ACC112 (cell line): ENCODE data around the gene ZNF555.
A peak's percentile ranks its signal among the peaks of the same experiment; 100 is the strongest.
"Not testable (repeated sequence)": the region's sequence is repeated elsewhere in the genome, so short reads cannot be mapped to it uniquely, and the experiment has no call there.

ENCODE experiments used
- H2AFZ ChIP-seq: fragments of 200-600 bp; sonication (generic); one replicate; pipeline ENCODE4 v1.6.0; 2017; ENCODE audit warnings: antibody characterized with exemption, low read length; ENCODE audit not compliant: unreplicated experiment
- H3K27ac ChIP-seq: fragments of 200-600 bp; sonication (generic); 2 replicates; pipeline ENCODE4 v1.5.1; 2014; ENCODE audit warnings: low read depth, mild to moderate bottlenecking, antibody characterized with exemption, low read length, moderate library complexity
- H3K27me3 ChIP-seq: fragments of 200-600 bp; sonication (generic); 2 replicates; pipeline ENCODE4 v1.6.1; 2014; ENCODE audit warnings: mild to moderate bottlenecking, antibody characterized with exemption, low read length, moderate library complexity, mixed read lengths; ENCODE audit not compliant: insufficient read depth
- H3K36me3 ChIP-seq: fragments of 200-600 bp; sonication (generic); 2 replicates; pipeline ENCODE4 v1.6.1; 2016; ENCODE audit warnings: mild to moderate bottlenecking, antibody characterized with exemption, low read length, moderate library complexity, mixed read lengths; ENCODE audit not compliant: insufficient read depth
- H3K4me1 ChIP-seq: fragments of 200-600 bp; sonication (generic); one replicate; pipeline ENCODE4 v1.6.1; 2016; ENCODE audit warnings: low read length, mixed read lengths; ENCODE audit not compliant: insufficient read depth, unreplicated experiment, control insufficient read depth
- H3K4me3 ChIP-seq: fragments of 200-600 bp; sonication (generic); 2 replicates; pipeline ENCODE4 v1.5.1; 2014; ENCODE audit warnings: mild to moderate bottlenecking, low read depth, low read length
- H3K79me2 ChIP-seq: fragments of 200-600 bp; sonication (generic); one replicate; pipeline ENCODE4 v1.6.0; 2016; ENCODE audit warnings: low read length; ENCODE audit not compliant: control insufficient read depth, unreplicated experiment, insufficient read depth

Gene ZNF555

GRCh38 chr19:2840794-2841791 lies at the start of gene ZNF555:
Gene ZNF555, plus strand, starts transcription at chr19:2841475. Its CDS starts 98 bp downstream, at chr19:2841573.
- peak within 1 kb of the TSS; percentile 76 for H3K27ac ChIP-seq

GRCh38 chr19:2791876-2792275 lies 49.4 kb upstream of the ZNF555 start:
- H3K79me2 ChIP-seq, result peaks cover 27% of the 10 kb centered on the region
- no peak overlapping the region for H3K27ac ChIP-seq
- H3K4me3 ChIP-seq, result no peak overlapping the region
- no peaks in the 10 kb centered on the region for H3K27me3 ChIP-seq
- no peak overlapping the region for H2AFZ ChIP-seq
- no peaks in the 10 kb centered on the region for H3K4me1 ChIP-seq
- no peaks in the 10 kb centered on the region for H3K36me3 ChIP-seq

More at GRCh38 chr19:2840794-2841791, at the start of gene ZNF555:
- peaks cover 9% of the 10 kb centered on the region for H3K79me2 ChIP-seq
- no peaks in the 10 kb centered on the region for H3K4me1 ChIP-seq
- H2AFZ ChIP-seq, result peak within 1 kb of the TSS; percentile 86
- H3K36me3 ChIP-seq, result 0 out of 2 replicates have a peak, but pooled peaks cover 4% of the 10 kb centered on the region
- H3K27me3 ChIP-seq, result no peaks in the 10 kb centered on the region
- H3K4me3 ChIP-seq, result peak within 1 kb of the TSS; percentile 87

- H3K27ac ChIP-seq, H3K4me1 ChIP-seq, H3K27me3 ChIP-seq, H3K4me3 ChIP-seq, H2AFZ ChIP-seq, H3K36me3 ChIP-seq: not testable (repeated sequence)
- H3K79me2 ChIP-seq, result peaks cover 19% of the 10 kb centered on the region
Observed at GRCh38 chr19:2792666-2793065, 48.6 kb upstream of the ZNF555 start.

DNA sequence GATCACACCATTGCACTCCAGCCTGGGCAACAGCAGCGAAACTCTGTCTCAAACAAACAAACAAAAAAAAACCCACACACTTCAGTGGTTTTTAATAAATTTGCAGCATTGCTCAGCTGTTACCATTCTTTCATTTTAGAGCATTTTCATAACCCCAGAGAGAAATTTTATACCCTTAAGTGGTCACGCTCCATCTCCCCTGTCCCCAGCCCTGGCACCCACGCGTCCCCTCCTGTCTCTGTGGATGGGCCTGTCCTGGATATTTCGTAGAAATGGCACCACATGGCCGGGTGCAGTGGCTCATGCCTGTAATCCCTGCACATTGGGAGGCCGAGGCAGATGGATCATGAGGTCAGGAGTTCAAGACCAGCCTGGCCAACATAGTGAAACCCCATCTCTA lies 48.1 kb upstream of the ZNF555 start:
- H3K36me3 ChIP-seq, result 0 out of 2 replicates have a peak, but pooled peaks cover 3% of the 10 kb centered on the region
- H3K27me3 ChIP-seq, result no peaks in the 10 kb centered on the region
- no peak overlapping the region for H2AFZ ChIP-seq
- H3K79me2 ChIP-seq, result peaks cover 14% of the 10 kb centered on the region
- H3K27ac ChIP-seq, result no peak overlapping the region
- H3K4me1 ChIP-seq, result no peaks in the 10 kb centered on the region
- H3K4me3 ChIP-seq, result no peak overlapping the region

GRCh38 chr19:2793577-2793976 lies 47.7 kb upstream of the ZNF555 start:
- H3K27me3 ChIP-seq, result no peaks in the 10 kb centered on the region
- peaks cover 13% of the 10 kb centered on the region for H3K79me2 ChIP-seq
- no peak overlapping the region for H3K4me3 ChIP-seq
- H2AFZ ChIP-seq, result no peak overlapping the region
- H3K4me1 ChIP-seq, result no peaks in the 10 kb centered on the region
- H3K36me3 ChIP-seq, result 0 out of 2 replicates have a peak, but pooled peaks cover 3% of the 10 kb centered on the region
- H3K27ac ChIP-seq, result no peak overlapping the region

- H3K36me3 ChIP-seq, result peaks cover 4% of the 10 kb centered on the region; the same call in 1 of the 2 replicates
- no peaks in the 10 kb centered on the region for H3K27me3 ChIP-seq
- no peak overlapping the region for H2AFZ ChIP-seq
- no peak overlapping the region for H3K4me3 ChIP-seq
- no peaks in the 10 kb centered on the region for H3K79me2 ChIP-seq
- H3K27ac ChIP-seq, result no peak overlapping the region
- no peaks in the 10 kb centered on the region for H3K4me1 ChIP-seq
Observed at GRCh38 chr19:2795827-2796658, 45.2 kb upstream of the ZNF555 start.

DNA sequence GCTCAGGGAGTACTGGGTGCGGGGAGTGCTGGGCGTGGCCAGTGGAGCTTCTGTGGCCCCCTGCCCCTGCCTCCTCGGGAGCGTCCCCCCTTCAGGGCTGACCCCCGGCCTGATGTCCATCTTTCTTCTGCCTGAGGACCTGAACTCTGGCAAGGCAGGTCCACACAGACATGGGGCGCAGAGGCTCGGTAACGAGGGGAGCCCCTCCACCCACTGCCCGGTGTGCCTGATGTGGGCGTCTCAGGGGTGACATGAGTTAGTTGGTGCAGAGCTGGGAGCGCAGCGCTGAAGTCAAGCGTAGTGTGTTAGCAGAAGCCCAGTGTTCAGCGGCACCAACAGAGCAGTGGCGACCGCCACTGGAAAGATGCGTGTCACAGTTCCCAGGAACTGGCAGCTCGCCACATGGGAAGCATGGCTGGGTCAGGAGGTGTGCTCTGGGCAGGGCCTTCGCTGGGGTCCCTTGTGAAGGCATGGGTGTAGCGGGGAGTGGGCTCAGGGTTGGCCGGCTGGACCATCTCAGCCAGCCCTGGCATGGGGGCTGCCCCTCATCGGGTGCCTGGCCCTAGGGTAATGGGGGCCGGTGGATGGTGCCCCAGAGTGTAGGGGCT lies 44.5 kb upstream of the ZNF555 start:
- Histone ChIP-seq H3K27me3 (no peaks in the 10 kb centered on the region), H2AFZ (no peak overlapping the region), H3K4me3 (no peak overlapping the region), H3K4me1 (no peaks in the 10 kb centered on the region), H3K36me3 (peaks cover 7% of the 10 kb centered on the region; the same call in 1 of the 2 replicates), H3K27ac (no peak overlapping the region), H3K79me2 (no peaks in the 10 kb centered on the region)

DNA sequence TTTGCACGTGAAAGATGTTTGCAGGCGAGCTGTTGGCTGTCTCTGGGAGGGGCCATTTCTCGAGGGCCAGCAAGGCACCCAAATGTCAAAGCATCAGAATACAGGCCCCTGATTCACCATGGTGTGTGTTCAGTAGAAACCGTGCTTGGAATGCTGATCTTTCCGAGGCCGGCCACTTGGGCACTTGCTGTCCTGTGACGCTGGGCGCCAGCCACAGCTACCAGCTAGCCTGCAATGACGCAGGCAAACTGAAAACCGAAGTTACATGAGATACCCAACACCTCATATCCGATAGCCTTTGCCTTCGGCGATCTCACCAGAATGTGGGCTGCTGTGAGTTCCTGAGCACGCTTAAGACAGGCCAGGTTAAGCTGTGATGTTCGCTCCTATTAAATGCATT lies 44.0 kb upstream of the ZNF555 start:
- H3K36me3 ChIP-seq, result peaks cover 7% of the 10 kb centered on the region; the same call in 1 of the 2 replicates
- H3K4me3 ChIP-seq, result no peak overlapping the region
- no peaks in the 10 kb centered on the region for H3K79me2 ChIP-seq
- no peaks in the 10 kb centered on the region for H3K27me3 ChIP-seq
- H3K4me1 ChIP-seq, result no peaks in the 10 kb centered on the region
- H3K27ac ChIP-seq, result no peak overlapping the region
- no peak overlapping the region for H2AFZ ChIP-seq

- Histone ChIP-seq H3K4me3 (no peak overlapping the region), H3K27me3 (no peaks in the 10 kb centered on the region), H2AFZ (no peak overlapping the region), H3K79me2 (no peaks in the 10 kb centered on the region), H3K4me1 (no peaks in the 10 kb centered on the region), H3K27ac (no peak overlapping the region), H3K36me3 (peaks cover 7% of the 10 kb centered on the region; the same call in 1 of the 2 replicates)
Observed at GRCh38 chr19:2798158-2798685, 43.1 kb upstream of the ZNF555 start.

DNA sequence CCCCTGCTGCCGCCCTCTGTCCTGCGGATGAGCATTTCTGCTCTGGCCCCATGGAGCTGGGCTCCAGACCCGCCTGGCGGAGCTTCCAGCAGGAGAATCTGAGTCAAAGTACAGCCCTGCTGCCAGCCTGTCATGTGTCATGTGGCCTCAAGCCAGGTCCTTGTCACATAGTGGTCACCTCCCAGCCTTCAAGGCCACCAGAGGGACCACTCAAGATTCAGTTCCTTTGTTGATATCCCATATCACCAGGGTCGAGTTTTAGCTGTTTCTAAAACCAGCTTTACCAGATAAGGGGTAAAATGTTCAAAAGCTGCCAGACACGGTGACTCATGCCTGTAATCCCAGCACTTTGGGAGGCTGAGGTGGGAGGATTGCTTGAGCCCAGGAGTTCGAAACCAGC lies 42.5 kb upstream of the ZNF555 start:
- H2AFZ ChIP-seq, result no peak overlapping the region
- H3K4me1 ChIP-seq, result no peaks in the 10 kb centered on the region
- no peaks in the 10 kb centered on the region for H3K27me3 ChIP-seq
- H3K27ac ChIP-seq, result no peak overlapping the region
- H3K4me3 ChIP-seq, result no peak overlapping the region
- H3K36me3 ChIP-seq, result peaks cover 7% of the 10 kb centered on the region; the same call in 1 of the 2 replicates
- H3K79me2 ChIP-seq, result no peaks in the 10 kb centered on the region
